ENCODE data around the gene UBE2Q1.

- TF ChIP-seq MAX (IDR thresholded peaks at IDR 0.05) (no peak), POLR2AphosphoS5 (IDR thresholded peaks at IDR 0.05; ENCODE audit: low read depth, low read length) (no peak; the same call in 1 of the 2 replicates), EGR1 (IDR thresholded peaks at IDR 0.05; ENCODE audit: low read depth) (no peak), POLR2A (IDR thresholded peaks at IDR 0.05; ENCODE audit: borderline replicate concordance, extremely low read depth, insufficient read depth, insufficient read length) (no peak), RAD21 (IDR thresholded peaks at IDR 0.05; ENCODE audit: low read depth) (no peak), CTCF (IDR thresholded peaks at IDR 0.05 in 2 of 3, conservative IDR thresholded peaks at IDR 0.05 in 1 of 3; ENCODE audit: borderline replicate concordance in 1 of 3, insufficient read depth in 1 of 3, low read depth in 2 of 3, low read length in 2 of 3) (no peak), EZH2 (IDR thresholded peaks at IDR 0.05) (no peak), ZFX (IDR thresholded peaks at IDR 0.05) (no peak), JUND (IDR thresholded peaks at IDR 0.05) (no peak), SIN3A (IDR thresholded peaks at IDR 0.05; ENCODE audit: low read depth) (no peak), EZH2phosphoT487 (IDR thresholded peaks at IDR 0.05; ENCODE audit: borderline replicate concordance) (no peak), SP1 (IDR thresholded peaks at IDR 0.05; ENCODE audit: low read depth) (no peak), ATF3 (IDR thresholded peaks at IDR 0.05) (no peak), CBX3 (IDR thresholded peaks at IDR 0.05; ENCODE audit: low read depth) (no peak)
Observed at GRCh38 chr1:154575147-154575927, 16.9 kb upstream of the UBE2Q1 start.
